Measurements from ENCODE around the gene YES1. TPM values are rescaled to one million over a fixed set of nuclear protein-coding genes. Genes with fewer than 3 reads are reported as not detected.

Gene YES1
- total and polyA plus RNA-seq, 2 of the 13 experiments (the other 11 are each of a cell fraction or from before 2014, with no cell fraction given), result 17.2 to 70.8 TPM

DNA sequence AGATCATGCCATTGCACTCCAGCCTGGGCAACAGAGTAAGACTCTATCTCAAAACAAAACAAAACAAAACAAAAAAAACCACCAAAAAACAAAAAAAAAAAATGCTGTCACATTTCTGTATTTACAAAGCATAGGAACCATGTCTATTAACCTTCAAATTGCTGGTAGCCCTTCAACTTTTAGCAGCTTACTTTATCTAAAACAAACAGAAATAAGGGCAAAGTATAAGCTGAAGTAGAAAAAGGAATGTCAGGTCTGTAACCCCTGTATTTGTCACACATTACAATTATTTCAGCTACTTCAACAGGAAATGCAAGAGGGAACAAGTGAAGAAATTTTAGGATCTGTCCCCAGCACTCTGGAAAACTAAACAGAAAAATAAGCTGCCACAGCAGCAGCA is 129.2 kb downstream of the YES1 start (continued):
- TF ChIP-seq, protein P1, sequence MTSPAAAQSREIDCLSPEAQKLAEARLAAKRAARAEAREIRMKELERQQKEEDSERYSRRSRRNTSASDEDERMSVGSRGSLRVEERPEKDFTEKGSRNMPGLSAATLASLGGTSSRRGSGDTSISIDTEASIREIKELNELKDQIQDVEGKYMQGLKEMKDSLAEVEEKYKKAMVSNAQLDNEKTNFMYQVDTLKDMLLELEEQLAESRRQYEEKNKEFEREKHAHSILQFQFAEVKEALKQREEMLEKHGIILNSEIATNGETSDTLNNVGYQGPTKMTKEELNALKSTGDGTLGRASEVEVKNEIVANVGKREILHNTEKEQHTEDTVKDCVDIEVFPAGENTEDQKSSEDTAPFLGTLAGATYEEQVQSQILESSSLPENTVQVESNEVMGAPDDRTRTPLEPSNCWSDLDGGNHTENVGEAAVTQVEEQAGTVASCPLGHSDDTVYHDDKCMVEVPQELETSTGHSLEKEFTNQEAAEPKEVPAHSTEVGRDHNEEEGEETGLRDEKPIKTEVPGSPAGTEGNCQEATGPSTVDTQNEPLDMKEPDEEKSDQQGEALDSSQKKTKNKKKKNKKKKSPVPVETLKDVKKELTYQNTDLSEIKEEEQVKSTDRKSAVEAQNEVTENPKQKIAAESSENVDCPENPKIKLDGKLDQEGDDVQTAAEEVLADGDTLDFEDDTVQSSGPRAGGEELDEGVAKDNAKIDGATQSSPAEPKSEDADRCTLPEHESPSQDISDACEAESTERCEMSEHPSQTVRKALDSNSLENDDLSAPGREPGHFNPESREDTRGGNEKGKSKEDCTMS (CRISPR knock-in tag; conservative IDR thresholded peaks at IDR 0.05), result no peak
- TF ChIP-seq RFX1 (IDR thresholded peaks at IDR 0.05), result no peak
- no peak for TF ChIP-seq CREB1 (IDR thresholded peaks at IDR 0.05)
- TF ChIP-seq CREB1 (CRISPR knock-in tag; IDR thresholded peaks at IDR 0.05), result 0 out of 2 replicates have a peak, but pooled peaks have one; percentile 21
- TF ChIP-seq, protein P2, sequence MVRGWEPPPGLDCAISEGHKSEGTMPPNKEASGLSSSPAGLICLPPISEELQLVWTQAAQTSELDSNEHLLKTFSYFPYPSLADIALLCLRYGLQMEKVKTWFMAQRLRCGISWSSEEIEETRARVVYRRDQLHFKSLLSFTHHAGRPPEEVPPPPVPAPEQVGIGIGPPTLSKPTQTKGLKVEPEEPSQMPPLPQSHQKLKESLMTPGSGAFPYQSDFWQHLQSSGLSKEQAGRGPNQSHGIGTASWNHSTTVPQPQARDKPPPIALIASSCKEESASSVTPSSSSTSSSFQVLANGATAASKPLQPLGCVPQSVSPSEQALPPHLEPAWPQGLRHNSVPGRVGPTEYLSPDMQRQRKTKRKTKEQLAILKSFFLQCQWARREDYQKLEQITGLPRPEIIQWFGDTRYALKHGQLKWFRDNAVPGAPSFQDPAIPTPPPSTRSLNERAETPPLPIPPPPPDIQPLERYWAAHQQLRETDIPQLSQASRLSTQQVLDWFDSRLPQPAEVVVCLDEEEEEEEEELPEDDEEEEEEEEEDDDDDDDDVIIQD (CRISPR knock-in tag; IDR thresholded peaks at IDR 0.05; ENCODE audit: low read depth), result no peak
- TF ChIP-seq ZNF773 (CRISPR knock-in tag; IDR thresholded peaks at IDR 0.05; ENCODE audit: borderline replicate concordance), result no peak
- no peak for TF ChIP-seq ZNF335 (CRISPR knock-in tag; IDR thresholded peaks at IDR 0.05)
- no peak for TF ChIP-seq ZFP36 (IDR thresholded peaks at IDR 0.05; ENCODE audit: borderline replicate concordance, low read depth, low read length, partially characterized antibody)
- no peak for TF ChIP-seq TOE1 (CRISPR knock-in tag; IDR thresholded peaks at IDR 0.05)
- no peak for TF ChIP-seq ZNF772 (CRISPR knock-in tag; IDR thresholded peaks at IDR 0.05)
- TF ChIP-seq, protein P3, sequence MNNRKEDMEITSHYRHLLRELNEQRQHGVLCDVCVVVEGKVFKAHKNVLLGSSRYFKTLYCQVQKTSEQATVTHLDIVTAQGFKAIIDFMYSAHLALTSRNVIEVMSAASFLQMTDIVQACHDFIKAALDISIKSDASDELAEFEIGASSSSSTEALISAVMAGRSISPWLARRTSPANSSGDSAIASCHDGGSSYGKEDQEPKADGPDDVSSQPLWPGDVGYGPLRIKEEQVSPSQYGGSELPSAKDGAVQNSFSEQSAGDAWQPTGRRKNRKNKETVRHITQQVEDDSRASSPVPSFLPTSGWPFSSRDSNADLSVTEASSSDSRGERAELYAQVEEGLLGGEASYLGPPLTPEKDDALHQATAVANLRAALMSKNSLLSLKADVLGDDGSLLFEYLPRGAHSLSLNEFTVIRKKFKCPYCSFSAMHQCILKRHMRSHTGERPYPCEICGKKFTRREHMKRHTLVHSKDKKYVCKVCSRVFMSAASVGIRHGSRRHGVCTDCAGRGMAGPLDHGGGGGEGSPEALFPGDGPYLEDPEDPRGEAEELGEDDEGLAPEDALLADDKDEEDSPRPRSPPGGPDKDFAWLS (CRISPR knock-in tag; IDR thresholded peaks at IDR 0.05; ENCODE audit: borderline replicate concordance), result no peak
- no peak for TF ChIP-seq NR2C2 (CRISPR knock-in tag; IDR thresholded peaks at IDR 0.05; ENCODE audit: borderline replicate concordance)
- TF ChIP-seq, protein P4, sequence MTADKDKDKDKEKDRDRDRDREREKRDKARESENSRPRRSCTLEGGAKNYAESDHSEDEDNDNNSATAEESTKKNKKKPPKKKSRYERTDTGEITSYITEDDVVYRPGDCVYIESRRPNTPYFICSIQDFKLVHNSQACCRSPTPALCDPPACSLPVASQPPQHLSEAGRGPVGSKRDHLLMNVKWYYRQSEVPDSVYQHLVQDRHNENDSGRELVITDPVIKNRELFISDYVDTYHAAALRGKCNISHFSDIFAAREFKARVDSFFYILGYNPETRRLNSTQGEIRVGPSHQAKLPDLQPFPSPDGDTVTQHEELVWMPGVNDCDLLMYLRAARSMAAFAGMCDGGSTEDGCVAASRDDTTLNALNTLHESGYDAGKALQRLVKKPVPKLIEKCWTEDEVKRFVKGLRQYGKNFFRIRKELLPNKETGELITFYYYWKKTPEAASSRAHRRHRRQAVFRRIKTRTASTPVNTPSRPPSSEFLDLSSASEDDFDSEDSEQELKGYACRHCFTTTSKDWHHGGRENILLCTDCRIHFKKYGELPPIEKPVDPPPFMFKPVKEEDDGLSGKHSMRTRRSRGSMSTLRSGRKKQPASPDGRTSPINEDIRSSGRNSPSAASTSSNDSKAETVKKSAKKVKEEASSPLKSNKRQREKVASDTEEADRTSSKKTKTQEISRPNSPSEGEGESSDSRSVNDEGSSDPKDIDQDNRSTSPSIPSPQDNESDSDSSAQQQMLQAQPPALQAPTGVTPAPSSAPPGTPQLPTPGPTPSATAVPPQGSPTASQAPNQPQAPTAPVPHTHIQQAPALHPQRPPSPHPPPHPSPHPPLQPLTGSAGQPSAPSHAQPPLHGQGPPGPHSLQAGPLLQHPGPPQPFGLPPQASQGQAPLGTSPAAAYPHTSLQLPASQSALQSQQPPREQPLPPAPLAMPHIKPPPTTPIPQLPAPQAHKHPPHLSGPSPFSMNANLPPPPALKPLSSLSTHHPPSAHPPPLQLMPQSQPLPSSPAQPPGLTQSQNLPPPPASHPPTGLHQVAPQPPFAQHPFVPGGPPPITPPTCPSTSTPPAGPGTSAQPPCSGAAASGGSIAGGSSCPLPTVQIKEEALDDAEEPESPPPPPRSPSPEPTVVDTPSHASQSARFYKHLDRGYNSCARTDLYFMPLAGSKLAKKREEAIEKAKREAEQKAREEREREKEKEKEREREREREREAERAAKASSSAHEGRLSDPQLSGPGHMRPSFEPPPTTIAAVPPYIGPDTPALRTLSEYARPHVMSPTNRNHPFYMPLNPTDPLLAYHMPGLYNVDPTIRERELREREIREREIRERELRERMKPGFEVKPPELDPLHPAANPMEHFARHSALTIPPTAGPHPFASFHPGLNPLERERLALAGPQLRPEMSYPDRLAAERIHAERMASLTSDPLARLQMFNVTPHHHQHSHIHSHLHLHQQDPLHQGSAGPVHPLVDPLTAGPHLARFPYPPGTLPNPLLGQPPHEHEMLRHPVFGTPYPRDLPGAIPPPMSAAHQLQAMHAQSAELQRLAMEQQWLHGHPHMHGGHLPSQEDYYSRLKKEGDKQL (CRISPR knock-in tag; IDR thresholded peaks at IDR 0.05; ENCODE audit: low read depth), result peak; percentile 72; the same call in 1 of the 2 replicates
- TF ChIP-seq ZNF746 (CRISPR knock-in tag; IDR thresholded peaks at IDR 0.05), result no peak
- no peak for TF ChIP-seq MIER3 (CRISPR knock-in tag; IDR thresholded peaks at IDR 0.05; ENCODE audit: borderline replicate concordance)
- no peak for TF ChIP-seq ZBTB42 (CRISPR knock-in tag; IDR thresholded peaks at IDR 0.05)
- TF ChIP-seq, protein P5, sequence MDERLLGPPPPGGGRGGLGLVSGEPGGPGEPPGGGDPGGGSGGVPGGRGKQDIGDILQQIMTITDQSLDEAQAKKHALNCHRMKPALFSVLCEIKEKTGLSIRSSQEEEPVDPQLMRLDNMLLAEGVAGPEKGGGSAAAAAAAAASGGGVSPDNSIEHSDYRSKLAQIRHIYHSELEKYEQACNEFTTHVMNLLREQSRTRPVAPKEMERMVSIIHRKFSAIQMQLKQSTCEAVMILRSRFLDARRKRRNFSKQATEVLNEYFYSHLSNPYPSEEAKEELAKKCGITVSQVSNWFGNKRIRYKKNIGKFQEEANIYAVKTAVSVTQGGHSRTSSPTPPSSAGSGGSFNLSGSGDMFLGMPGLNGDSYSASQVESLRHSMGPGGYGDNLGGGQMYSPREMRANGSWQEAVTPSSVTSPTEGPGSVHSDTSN (CRISPR knock-in tag; IDR thresholded peaks at IDR 0.05), result no peak
- peak; percentile 61; the same call in 1 of the 2 replicates for TF ChIP-seq HNF4A (CRISPR knock-in tag; IDR thresholded peaks at IDR 0.05)

Data from HepG2 (cell line).